OCI-LY1 (cell line): Measurements from ENCODE around the gene RAD23A.

Source experiments
- CTCF ChIP-seq: fragments of 200-600 bp; sonication (generic), shearing (Covaris generic); IDR thresholded peaks from 2 replicates; pipeline ENCODE4 v1.5.1; 2017; ENCODE audit warnings: mild to moderate bottlenecking, antibody characterized with exemption, low read length, moderate library complexity, mixed read lengths
- EZH2 ChIP-seq: fragments of 200-600 bp; sonication (generic), shearing (Covaris generic); IDR thresholded peaks from 2 replicates; pipeline ENCODE4 v1.8.0; 2017; ENCODE audit warnings: borderline replicate concordance, mixed run types, mild to moderate bottlenecking, antibody characterized with exemption, low read length, moderate library complexity, mixed read lengths

- TF ChIP-seq EZH2 (no peak), CTCF (no peak)
These were observed 33.1 kb upstream of the RAD23A start for GRCh38 chr19:12912571-12912970.
